COLO829 (cell line): ENCODE results near the gene PIK3CG.
"Not testable (repeated sequence)": the region's sequence is repeated elsewhere in the genome, so short reads cannot be mapped to it uniquely, and the experiment has no call there.

Experiments used
- DNase-seq: peaks from one replicate; pipeline ENCODE4 v3.0.0; 2012; ENCODE audit warnings: low spot score

The PIK3CG gene

DNA sequence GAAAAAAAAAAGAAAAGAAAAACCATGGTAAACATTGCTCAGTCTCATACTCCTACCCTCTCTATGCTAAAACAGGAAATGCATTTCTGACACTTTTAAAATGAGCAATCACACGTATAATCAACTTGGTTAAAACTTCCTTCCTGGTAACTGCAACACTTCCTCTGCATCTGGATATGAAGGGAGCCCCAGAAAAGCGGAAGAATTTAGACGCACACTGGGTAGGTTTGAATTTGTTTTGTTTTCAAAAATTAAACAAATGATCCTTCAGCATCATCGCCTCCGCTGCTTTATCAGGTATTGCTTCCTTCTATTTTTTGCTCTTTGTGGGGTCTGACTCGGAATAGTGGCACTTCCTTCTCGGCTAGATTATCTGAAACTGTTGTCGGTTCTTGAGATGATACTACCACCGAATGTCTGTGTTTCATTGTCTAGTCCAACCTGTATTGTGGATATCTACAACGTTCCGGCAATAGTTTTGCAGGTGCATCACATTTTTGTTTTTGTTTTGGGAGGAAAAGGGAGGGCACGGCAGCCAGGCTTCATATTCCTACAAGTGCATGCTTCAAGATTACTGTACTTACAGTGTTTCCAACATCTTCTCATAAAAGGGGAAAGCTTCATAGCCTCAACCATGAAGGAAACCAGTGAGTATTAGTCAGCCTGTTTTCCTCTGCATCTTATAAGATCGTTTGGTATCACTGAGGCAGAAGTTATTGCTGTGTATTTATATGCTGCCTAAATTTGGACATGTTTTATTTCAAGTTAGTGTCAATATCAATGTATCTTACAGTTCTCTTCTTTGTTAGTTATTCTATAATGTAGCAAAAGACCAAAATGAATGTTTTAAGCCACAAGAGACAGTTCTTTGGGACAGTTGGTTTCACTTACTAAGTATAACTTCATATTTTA, at the start of gene PIK3CG:
Gene PIK3CG (plus strand): TSS at position 153 of the 912 bp plus-strand sequence. CDS start 2,280 bp downstream, outside the sequence.
- no peak for DNase-seq

- no peak for DNase-seq
These were observed 48.0 kb upstream of the PIK3CG start for GRCh38 chr7:106817098-106817497.

DNA sequence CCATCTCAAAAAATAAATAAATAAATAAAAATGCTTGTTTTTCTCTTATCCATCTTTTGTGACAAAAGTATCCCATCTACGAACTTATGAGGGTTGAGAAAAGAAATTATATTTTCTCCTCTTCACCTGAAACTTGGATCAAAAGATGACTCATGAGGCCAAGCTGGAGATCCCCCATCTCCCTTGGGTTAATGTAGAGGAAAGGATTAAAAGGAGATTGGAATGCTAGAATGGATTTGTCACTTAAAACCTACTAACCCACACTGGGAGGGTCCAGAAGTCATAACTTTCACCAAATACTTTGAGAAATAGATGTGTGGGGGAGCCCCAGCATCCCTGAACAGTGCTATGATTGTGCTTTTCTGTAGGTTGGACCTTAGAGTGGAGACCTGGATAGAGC, 46.3 kb upstream of the PIK3CG start:
- no peak for DNase-seq

- DNase-seq: no peak
These were observed 45.5 kb upstream of the PIK3CG start for GRCh38 chr7:106819546-106819945.

DNA sequence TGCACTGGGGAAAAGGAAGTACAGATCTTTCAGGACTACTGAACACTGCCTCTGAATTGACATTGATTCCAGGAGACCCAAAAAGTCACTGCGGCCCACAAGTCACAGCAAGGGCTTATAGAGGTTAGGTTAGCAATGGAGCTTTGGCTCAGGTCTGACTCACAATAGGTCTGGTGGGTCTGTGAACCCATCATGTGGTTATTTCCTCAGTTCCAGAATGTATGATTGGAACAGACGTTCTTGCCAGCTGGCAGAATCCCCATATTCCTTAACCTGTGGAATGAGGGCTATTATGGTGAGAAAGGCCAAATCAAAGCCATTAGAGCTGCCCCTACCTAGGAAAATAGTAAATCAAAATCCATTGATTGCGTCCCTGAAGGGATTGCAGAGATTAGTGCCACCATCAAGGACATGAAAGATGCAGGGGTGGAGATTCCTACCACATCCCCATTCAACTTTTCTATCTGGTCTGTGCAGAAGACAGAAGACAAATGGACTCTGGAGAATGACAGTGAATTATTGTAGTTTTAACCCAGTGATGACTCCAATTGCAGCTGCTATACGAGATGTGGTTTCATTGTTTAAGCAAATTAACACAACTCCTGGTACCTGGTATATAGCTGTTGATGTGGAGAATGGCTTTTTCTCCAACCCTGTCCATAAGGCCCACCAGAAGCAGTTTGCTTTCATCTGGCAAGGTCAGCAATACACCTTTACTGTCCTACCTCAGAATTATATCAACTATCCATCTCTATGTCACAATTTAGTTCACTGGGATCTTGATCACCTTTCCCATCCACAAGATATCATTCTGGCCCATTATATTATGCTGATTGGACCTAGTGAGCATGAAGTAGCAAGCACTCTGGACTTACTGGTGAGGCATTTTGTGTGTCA, 44.5 kb upstream of the PIK3CG start:
- DNase-seq: no peak

- peak; percentile 88 for DNase-seq
These were observed 41.5 kb upstream of the PIK3CG start for GRCh38 chr7:106823631-106824030.

- DNase-seq: peak; percentile 93
These were observed 40.6 kb upstream of the PIK3CG start for GRCh38 chr7:106824458-106824857.

GRCh38 chr7:106827626-106828025, 37.5 kb upstream of the PIK3CG start:
- no peak for DNase-seq

GRCh38 chr7:106829496-106829895, 35.6 kb upstream of the PIK3CG start:
- DNase-seq: no peak

DNA sequence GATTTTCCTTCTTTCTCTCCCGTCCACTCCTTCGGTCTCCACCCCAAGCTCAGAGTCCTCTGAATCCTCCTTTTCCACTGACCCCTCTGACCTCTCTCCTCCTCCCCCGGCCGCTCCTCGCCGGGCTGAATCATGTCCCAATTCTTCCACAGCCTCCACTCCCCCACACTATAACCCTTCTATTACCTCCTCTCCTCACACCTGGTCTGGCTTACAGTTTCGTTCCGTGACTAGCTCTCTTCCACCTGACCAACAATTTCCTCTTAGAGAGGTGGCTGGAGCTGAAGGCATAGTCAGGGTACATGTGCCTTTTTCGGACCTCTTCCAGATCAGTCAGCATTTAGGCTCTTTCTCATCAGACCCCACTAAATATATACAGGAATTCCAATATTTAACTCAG, 34.2 kb upstream of the PIK3CG start:
- not testable (repeated sequence) for DNase-seq

DNA sequence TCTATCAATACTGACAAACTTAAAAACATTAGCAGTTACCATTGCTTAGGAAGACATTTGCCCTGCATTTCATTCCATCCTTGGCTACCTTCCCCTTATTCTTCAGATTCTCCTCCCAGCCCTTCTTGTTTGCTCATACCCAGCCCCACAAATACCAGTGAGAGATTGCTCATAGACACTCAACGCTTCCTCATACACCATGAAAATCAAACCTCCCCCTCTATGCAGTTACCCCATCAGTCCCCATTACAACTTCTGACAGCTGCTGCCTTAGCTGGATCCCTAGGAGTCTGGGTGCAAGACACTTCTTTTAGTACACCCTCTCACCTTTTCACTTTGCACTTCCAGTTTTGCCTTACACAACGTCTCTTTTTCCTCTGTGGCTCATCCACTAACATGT, 28.3 kb upstream of the PIK3CG start:
- DNase-seq: no peak

DNA sequence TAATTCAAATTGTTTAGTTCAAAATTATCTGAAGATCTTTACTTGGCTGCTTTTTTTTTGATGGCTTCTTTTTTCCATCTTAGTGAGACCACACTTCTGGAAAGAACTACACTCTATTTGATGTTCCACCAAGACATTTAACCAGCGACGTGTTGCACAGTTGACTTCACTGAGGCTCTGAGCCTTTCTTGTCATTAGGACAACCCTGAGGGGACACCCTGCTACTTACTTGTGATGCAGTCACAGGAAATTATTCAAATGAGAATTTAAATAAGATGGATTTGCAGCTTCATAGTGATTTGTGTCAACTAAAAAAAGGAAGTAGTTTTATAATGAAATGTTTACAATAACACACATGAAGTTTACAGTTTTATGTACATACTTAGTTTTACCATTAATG, 25.6 kb upstream of the PIK3CG start:
- DNase-seq: no peak

- DNase-seq: peak; percentile 93
These were observed 24.7 kb upstream of the PIK3CG start for GRCh38 chr7:106840342-106840741.

DNA sequence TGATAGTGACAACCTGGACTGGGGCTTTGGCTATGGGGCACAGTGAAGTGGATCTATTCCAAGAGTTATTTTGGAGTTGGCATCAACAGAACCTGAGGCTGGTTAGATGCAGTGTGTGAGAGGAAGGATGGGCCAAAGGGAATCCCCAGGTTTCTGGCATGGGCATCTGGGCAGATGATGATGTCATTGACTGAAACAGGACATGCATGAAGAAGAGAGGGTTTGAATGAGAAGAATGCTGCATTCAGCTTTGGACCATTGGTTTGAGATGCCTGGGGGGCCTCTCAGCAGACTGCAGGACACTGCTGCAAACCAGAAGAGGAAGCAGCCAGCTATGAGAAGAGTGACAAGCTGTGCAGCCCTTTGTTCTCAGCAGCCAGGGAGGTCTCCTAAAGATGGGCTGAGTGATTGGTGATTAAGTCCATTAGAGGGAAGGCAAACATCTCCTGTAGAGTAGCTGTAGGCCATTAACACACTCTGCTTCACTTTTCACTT, 23.1 kb upstream of the PIK3CG start:
- DNase-seq: no peak

- no peak for DNase-seq
These were observed 20.6 kb upstream of the PIK3CG start for GRCh38 chr7:106844279-106844997.

- no peak for DNase-seq
These were observed 17.0 kb upstream of the PIK3CG start for GRCh38 chr7:106848049-106848448.

DNA sequence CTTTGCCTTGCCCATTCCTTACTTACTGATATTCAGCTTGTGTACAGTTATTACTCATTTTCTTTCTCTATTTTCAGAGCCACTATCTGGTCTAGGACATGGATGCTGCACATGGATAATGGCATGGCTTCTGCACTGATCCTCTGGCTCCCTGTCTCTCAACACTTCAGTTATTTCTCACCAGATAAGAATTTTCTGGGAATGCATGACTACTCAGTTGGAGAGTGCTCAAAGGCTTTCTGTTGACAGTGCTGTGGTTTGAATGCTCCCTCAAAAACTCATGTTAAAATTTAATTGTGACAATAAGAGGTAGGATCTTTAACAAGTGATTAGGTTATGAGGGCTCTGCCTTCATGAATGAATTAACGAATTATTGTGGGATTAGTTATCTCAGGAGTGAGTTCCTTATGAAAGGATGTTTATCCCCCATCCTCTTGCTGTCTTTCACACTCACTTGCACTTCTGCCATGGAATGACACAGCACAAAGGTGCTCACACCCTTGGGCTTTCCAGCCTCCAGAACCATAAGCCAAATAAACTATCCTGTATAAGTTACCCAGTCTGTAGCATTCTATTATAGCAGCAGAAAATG, 16.1 kb upstream of the PIK3CG start:
- DNase-seq: no peak

GRCh38 chr7:106851632-106852031, 13.4 kb upstream of the PIK3CG start:
- DNase-seq: not testable (repeated sequence)

DNA sequence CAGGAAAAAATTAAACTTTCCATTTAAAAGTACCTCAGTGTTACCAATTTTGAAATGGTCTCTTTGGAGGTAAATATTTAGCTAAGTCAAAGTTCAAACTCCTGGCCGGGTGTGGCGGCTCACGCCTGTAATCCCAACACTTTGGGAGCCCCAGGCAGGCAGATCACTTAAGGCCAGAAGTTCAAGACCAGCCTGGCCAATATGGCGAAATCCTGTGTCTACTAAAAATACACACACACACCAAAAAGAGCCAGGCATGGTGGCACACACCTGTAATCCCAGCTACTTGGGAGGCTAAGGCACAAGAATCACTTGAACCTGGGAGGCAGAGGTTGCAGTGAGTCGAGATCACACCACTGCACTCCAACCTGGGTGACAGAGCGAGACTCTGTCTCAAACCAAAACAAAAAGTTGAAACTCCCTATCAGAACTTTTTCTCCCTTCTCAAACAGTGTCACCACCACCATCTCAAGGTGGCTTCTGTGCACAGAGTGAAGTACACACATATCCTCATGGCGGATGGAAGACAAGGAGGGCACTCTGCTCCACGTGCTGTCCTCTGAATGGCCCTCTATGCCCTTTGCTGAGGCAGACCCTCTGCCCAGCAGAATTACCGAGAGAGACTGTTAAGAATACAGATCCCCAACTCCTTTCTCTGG, 11.7 kb upstream of the PIK3CG start:
- no peak for DNase-seq

- DNase-seq: no peak
These were observed 9.4 kb upstream of the PIK3CG start for GRCh38 chr7:106855540-106856132.
